COLO668 (cell line): Measurements from ENCODE around the gene SYNGR1.
A peak's percentile ranks its signal among the peaks of the same experiment; 100 is the strongest.

ENCODE experiments used
- DNase-seq: peaks from one replicate; lab custom pipeline; 2025; ENCODE audit not compliant: unreplicated experiment; lab: John Stamatoyannopoulos, UW

The SYNGR1 gene

DNA sequence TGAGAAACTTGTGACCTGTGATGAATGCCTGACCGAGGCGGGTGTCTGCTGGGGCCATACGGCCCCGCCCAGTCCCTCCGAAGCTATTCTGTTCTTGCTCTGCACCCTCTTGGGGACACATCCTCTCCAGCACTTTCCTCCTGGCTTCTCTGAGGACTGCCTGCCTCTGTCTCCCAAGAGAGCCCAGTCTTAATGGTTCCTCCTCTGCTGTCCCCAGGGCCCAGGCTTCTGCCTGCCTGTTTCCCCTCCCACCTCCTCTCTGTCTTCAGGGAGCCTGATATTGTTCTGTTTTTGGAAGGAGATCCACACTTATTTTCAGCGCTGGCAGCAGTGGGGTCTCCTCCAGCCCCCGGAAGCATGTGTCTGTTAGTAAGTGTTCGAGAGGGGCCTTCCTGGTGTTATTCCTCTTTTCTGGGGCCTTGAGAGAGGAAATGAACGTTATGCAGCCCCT, 18.7 kb downstream of the SYNGR1 start:
- no peak for DNase-seq

GRCh38 chr22:39369186-39369585, 19.4 kb downstream of the SYNGR1 start:
- DNase-seq = no peak

GRCh38 chr22:39369586-39369985, 19.8 kb downstream of the SYNGR1 start:
- no peak for DNase-seq

GRCh38 chr22:39371732-39372131, 21.9 kb downstream of the SYNGR1 start:
- DNase-seq = no peak

DNA sequence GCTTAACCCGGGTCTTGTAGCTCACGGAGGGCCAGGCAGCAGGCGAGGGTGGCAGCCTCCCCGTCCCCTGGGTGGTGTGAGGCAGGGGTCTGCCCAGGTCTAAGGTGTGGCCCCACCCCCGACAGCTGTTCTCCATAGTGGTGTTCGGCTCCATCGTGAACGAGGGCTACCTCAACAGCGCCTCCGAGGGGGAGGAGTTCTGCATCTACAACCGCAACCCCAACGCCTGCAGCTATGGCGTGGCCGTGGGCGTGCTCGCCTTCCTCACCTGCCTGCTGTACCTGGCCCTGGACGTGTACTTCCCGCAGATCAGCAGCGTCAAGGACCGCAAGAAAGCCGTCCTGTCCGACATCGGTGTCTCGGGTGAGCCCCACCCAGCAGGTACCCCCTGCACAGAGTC, 24.4 kb downstream of the SYNGR1 start:
- DNase-seq = peak; percentile 12

- no peak for DNase-seq
Measured at GRCh38 chr22:39374801-39375200, 25.0 kb downstream of the SYNGR1 start.

GRCh38 chr22:39375646-39376045, 25.9 kb downstream of the SYNGR1 start:
- no peak for DNase-seq

DNA sequence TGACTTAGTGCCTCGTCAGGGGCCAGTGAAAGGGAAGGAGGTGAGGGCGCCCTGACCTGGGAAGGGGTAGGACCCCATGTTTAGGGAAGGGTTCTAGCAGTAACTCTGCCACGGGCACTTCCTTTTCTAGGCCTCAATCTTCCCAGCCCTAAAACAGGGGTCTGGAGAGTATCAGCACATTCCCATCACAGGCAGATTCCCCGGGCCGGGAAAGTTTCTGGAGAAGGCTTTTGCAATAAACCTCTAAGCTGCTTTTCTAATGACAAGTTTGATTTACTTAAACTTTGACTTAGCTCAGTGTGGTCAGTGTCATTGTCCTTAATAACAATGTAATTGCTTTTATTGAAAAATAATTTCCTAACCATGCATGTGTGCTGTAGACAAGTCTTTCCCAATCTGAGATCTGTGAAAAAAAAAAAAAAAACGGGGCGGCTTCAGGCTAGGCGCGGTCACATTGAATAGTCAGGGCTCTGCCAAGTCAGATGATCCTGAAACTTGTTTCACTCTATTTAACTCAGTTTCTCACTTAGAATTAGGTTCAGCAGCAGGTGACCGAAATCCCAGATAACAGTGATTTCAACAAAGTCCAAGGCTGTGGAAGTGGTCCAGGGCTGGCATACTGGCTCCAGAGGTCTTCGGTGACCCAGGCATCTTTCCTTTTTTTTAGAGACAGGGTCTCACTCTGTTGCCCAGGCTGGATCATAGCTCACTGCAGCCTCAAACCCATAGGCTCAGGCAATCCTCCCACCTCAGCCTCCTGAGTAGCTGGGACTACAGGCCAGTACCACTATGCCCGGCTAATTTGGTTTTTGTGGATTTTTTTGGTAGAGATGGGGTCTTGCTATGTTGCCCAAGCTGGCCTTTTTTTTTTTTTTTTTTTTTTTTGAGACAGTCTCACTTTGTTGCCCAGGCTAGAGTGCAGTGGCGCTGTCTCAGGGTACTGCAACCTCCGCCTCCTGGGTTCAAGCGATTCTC, 30.3 kb downstream of the SYNGR1 start:
- DNase-seq = no peak

DNA sequence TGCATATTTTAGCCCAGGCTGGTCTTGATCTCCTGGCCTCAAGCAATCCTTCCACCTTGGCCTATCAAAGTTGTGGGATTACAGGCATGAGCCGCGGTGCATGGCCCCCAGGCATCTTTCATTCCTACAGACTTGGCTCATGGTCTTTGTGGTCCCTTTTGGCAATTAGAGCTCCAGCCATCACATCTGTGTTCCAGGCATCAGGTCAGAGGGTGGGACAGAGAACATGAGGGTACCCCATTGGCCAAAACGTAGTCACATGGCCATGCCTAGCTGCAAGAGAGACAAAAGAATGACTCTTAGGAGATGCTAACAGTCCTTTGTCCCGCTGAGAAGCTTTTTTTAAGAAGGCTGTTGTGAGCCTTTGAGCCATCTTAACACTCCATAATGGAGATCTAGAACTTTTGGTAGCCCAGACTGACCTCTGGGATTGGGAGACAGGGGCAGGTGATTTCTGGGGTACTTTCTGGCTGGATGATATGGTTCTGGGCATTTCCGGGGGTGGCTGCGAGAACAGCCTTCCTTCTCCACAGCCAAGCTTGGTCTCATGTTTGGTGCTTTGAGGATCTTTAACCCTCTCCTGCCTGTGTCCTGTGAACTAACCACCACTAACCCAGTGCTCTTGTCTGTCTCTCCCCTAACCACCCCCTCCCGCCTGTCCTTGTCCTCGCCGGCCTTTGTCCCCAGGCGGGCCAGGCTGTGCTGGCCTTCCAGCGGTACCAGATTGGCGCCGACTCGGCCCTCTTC, 31.4 kb downstream of the SYNGR1 start:
- DNase-seq = no peak

- no peak for DNase-seq
Measured at GRCh38 chr22:39381930-39382329, 32.1 kb downstream of the SYNGR1 start.

DNA sequence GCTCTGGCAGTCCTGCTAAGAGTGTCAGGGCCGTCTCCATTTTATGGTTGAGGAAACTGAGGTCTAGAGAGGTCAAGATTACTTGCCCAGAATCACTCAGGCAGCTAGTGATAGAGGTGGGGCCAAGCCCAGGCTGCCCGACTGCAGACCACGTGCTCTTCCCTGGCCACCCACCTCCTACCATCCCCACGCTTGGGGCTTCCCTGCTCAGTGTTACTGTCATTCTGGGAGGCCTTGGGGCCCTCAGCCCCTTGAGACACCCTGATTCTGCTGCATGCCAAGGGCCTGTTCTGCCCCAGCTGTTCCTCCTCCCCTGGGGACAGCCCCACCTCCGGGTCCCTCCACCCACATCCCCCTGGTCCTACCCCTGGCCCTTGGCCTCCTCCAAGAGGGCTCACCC, 32.6 kb downstream of the SYNGR1 start:
- no peak for DNase-seq

GRCh38 chr22:39383841-39384625, 34.2 kb downstream of the SYNGR1 start:
- no peak for DNase-seq

DNA sequence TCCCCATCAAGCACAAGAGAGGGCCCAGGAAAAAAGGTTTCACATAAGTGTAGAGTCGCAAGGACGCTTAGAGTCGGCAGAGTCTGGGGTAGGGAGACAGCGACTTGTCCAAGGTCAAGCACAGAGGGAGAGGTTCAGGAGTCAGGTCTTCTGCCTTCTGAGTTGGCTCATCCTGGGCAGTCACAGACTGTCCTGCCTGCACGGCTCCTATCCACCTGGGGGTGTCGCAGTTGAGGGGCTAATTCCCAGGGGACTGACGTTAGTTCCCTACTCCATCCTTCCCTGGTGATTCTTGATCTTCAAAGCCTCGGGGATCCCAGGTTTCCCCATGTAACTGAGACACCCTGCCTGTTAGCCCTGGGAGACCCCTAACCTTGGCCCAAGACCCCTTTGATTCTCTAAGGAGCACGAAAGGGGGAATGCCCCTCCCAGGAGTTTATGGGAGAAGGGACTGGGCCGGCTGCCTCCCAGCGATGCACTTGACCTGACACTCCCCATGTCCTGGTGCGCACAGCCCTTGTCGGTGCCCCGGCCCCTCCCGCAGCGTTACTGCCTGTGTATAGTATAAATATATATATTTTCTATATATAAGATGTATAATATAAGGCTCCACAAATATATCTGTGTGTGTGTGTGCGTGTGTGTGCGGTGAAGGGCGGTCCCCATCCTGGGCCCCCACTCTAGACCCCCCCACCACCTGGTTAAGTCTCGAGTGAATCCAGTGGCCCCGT, 35.1 kb downstream of the SYNGR1 start:
- peak; percentile 28 for DNase-seq

DNA sequence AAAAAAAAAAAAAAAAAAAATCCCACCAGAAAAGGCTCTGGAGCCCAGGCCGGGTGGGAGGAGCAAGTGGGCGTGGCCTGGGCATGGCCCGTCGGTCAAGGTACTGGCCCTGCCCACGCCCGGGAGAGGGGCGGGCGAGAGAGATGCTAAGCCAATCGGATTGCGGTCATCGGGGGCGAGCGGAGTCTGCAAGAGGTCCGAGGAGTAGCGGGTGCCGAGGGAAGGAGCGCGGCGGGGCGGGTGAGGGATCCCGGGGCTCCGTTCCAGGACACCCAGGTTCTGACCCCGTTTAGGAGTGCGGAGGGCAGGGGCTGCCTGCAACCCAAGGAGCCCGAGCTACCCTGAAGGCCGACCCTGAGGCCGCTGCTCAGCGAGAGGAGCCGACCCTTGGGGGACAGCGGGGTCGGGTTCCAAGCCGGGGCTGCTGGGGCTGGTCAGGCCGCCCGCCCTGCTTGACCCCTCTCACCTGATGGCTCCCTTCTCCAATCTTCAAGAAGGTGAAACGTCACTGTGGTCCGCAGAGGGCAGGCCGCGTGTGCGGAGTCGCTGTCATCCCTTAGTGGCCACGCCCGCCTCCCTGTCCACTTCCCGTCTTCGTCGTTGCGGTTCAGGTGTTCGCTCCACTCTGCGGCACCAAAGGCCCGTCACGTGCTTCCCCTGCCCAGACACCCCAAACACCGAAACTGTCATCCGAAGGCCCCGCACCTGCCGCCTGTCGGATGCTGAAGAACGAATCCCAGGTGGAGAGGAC, 38.6 kb downstream of the SYNGR1 start:
- DNase-seq = peak; percentile 76

- DNase-seq = no peak
Measured at GRCh38 chr22:39389420-39389819, 39.6 kb downstream of the SYNGR1 start.

DNA sequence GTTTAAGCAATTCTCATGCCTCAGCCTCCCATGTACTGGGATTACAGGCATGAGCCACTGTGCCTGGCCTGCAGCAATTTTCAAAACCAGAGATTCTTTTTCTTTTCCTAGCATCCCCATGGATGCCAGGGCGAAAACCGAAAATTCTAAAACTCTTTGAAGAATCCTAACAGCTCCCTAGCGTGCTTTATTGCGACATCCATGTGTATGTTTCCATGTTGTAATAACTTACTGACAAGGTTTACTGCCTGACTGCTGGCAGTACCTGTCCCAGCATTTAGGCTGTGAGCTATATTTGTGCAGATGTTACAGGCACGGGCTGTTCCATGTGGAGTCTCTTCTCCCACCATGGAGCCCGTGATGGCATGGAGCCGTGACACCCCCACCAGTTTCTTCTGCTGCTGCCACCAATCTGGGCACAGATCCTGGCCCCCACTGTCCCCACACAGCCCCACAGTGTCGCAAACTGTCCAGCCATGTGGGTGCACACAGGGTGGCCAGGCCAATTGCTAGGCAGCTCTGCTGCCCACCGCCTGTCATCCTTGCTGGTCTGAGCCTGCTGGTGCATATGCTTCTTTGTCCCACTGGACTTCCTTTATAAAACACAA, 42.7 kb downstream of the SYNGR1 start:
- no peak for DNase-seq

DNA sequence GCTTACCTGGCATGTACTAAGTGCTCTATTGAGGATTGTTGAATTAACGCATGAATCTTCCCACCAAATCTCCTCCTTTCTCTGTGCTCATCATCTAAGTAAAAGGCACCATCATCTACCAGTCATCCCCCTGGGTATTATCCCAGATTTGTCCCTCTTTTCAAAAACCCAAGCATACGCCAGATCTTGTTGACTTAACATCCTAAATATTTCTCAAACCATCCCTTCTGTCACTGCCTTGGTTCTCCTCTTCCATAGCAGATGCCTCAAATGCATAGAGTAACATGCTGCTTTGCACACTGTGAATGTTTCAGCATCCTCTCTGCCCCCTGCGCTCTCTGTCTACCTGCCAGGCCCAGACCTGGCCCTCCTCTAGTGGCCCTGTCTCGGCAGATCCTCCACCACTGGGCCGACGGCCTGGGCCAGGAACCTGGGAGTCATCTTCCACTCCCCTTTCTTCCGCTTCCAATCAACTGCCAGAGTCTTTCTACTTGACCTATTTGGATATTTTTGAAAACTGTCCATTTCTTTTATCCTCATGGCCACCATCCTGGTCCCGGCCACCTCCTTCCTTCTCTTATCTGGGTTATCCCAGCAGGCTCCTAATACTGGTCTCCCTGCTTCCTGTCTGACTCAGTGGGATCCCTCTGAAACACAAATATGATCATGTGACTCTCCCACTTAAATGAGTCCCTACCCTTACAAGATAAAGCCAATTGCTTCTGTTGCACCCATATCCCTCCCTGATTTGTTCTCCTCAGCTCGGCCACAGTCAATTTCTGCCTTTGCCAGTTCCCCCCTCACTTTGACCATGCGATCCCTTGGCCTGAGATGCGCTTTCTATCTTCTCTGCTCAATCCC, 46.4 kb downstream of the SYNGR1 start:
- DNase-seq = no peak

DNA sequence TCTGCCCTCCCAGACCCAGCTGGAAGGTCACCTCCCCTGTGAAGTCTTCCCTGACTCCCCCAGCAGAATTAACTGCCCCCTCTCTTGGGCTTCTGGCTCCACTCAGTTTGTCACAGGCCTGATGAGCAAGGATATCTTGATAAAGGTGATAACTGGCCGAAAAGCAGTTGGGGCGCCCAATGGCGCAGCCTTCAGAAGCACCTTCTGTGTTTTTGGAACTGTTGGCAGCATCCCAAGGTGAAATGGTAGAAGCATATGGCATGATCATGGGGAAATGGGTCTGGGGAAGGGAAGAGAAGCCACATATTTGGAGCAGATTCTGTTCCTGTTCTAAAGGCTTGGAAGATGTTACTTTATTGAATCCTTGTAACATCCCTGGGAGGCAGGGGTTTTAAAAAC, 47.0 kb downstream of the SYNGR1 start:
- DNase-seq = no peak

DNA sequence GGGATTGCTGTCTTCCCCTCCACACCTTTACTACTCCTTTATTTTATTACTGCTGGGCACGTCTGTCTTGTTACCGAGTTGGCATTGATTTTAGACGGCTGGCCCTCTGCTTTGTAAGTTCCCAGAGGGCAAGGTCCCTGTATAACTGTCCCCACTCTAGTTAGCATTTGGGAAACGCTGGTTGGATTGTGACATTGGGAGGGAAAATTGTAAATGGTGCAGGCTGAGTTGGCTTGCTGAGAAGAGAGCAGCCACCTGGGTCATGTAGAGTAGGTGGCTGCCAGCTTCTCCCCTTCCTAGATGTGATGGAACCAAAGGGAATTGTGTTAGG, 51.5 kb downstream of the SYNGR1 start:
- DNase-seq = no peak
